Measurements from ENCODE around the gene NCAM1. TPM values are rescaled to one million over a fixed set of nuclear protein-coding genes. Genes with fewer than 3 reads are reported as not detected.

Gene NCAM1
- total and polyA plus RNA-seq, 2 of the 13 experiments (the other 11 are each of a cell fraction or from before 2014, with no cell fraction given) = 0.05 TPM; not detected in 1

- no peaks in the 10 kb centered on the region for H4K20me1 ChIP-seq (ENCODE audit: insufficient read depth, low read length)
- H3K27ac ChIP-seq (ENCODE audit: extremely low read length, insufficient read depth, low read length) = no peak overlapping the region
- POLR2A ChIA-PET = no interaction called here
- peaks cover 5% of the 10 kb centered on the region; the same call in 1 of the 2 replicates for H3K9me3 ChIP-seq (ENCODE audit: low read length)
- intact Hi-C loops (cut with micrococcal nuclease; ENCODE audit: unreplicated experiment) = no loop called here
- H3K9ac ChIP-seq (ENCODE audit: insufficient read depth, low read depth, low read length) = no peak overlapping the region
- no peak overlapping the region for H3K4me3 ChIP-seq (replicated peaks in 1 of 3; ENCODE audit: insufficient read depth in 1 of 3, low read depth in 2 of 3, low read length in 3 of 3)
- H3K27me3 ChIP-seq (ENCODE audit: control insufficient read depth in 1 of 2, insufficient read depth in 2 of 2, low read length in 2 of 2) = no peaks in the 10 kb centered on the region
- no peak for ATAC-seq
- TF ChIP-seq ZBTB46 (CRISPR knock-in tag; IDR thresholded peaks at IDR 0.05; ENCODE audit: borderline replicate concordance) (no peak), SMAD1 (CRISPR knock-in tag; IDR thresholded peaks at IDR 0.05; ENCODE audit: borderline replicate concordance, low read depth) (no peak), ZNF792 (CRISPR knock-in tag; IDR thresholded peaks at IDR 0.05) (no peak), KDM4B (CRISPR knock-in tag; IDR thresholded peaks at IDR 0.05) (no peak), ZNF747 (CRISPR knock-in tag; IDR thresholded peaks at IDR 0.05; ENCODE audit: borderline replicate concordance) (no peak), ZSCAN12 (CRISPR knock-in tag; IDR thresholded peaks at IDR 0.05) (no peak), MXI1 (IDR thresholded peaks at IDR 0.05; ENCODE audit: borderline replicate concordance, low read depth, low read length) (no peak), MED8 (CRISPR knock-in tag; IDR thresholded peaks at IDR 0.05; ENCODE audit: insufficient replicate concordance) (no peak), HNF1B (CRISPR knock-in tag; IDR thresholded peaks at IDR 0.05) (no peak), ZNF781 (CRISPR knock-in tag; IDR thresholded peaks at IDR 0.05; ENCODE audit: borderline replicate concordance, not compliant biosample characterization) (no peak), SETDB1 (CRISPR knock-in tag; IDR thresholded peaks at IDR 0.05; ENCODE audit: borderline replicate concordance) (no peak), ZNF251 (CRISPR knock-in tag; IDR thresholded peaks at IDR 0.05) (no peak)
- in situ Hi-C loops (cut with HindIII; ENCODE audit: extremely low pct_ligation_motif_present, low pct_unique_long_range_greater_than_20kb) = no loop called here
- no peak overlapping the region for H2AFZ ChIP-seq (ENCODE audit: low read length)
- CTCF ChIA-PET (ENCODE audit: low intra/inter-chr PET ratio, low total read pairs) = no interaction called here
- H3K36me3 ChIP-seq (replicated peaks in 1 of 2; ENCODE audit: control insufficient read depth in 1 of 2, insufficient read depth in 2 of 2, low read length in 2 of 2) = no peaks in the 10 kb centered on the region
- DNase-seq (ENCODE audit: low spot score) = no peak
- FAIRE-seq = no peak
- no peak overlapping the region for H3K4me2 ChIP-seq (ENCODE audit: low read depth, low read length)
- BruUV-seq (replicated peaks) = no TSS peak
- H3K79me2 ChIP-seq (ENCODE audit: insufficient read depth, low read length) = no peaks in the 10 kb centered on the region
- no peaks in the 10 kb centered on the region for H3K4me1 ChIP-seq (ENCODE audit: insufficient read depth, low read length)
Measured at GRCh38 chr11:112993808-112994207, 32.6 kb downstream of the NCAM1 start.
